Psoas muscle (tissue), 8 donors: Measurements from ENCODE around the gene HSPA12A. TPM values are rescaled to one million over a fixed set of nuclear protein-coding genes. Genes with fewer than 3 reads are reported as not detected.

ENCODE experiments used
- ATAC-seq, 4 donors: fragments of 200-7000 bp; cut with Tn5 transposase; one replicate each; pipeline ENCODE4 v1.9.1; 2020; ENCODE audit warnings: moderate library complexity in 3 of 4, mild to moderate bottlenecking in 2 of 4
- DNase-seq, 2 donors: peaks; one replicate each; pipeline ENCODE4 v3.0.0-alpha.2; 2020
- H3K27ac ChIP-seq: fragments of 200-600 bp; one replicate; pipeline ENCODE4 v1.8.0; 2022
- H3K27me3 ChIP-seq, 3 donors: fragments of 200-600 bp in 1 of 3; one replicate each; pipeline versions ENCODE4 v1.6.1 to v1.8.0; 2013 to 2022; ENCODE audit warnings: low read length in 2 of 3, mild to moderate bottlenecking in 2 of 3, moderate library complexity in 1 of 3; ENCODE audit not compliant: insufficient read depth in 3 of 3
- H3K36me3 ChIP-seq, 2 donors: fragments of 200-600 bp in 1 of 2; one replicate each; pipeline versions ENCODE4 v1.6.1 to v1.8.0; 2013 to 2022; ENCODE audit warnings: low read depth in 1 of 2, mild to moderate bottlenecking in 1 of 2, moderate library complexity in 1 of 2; ENCODE audit not compliant: insufficient read depth in 1 of 2
- H3K4me1 ChIP-seq: fragments of 200-600 bp; one replicate; pipeline ENCODE4 v1.8.0; 2022
- H3K4me3 ChIP-seq: fragments of 200-600 bp; one replicate; pipeline ENCODE4 v1.8.0; 2022; ENCODE audit warnings: mild to moderate bottlenecking
- H3K9me3 ChIP-seq: fragments of 200-600 bp; one replicate; pipeline ENCODE4 v1.8.0; 2022
- CTCF ChIP-seq: fragments of 200-600 bp; IDR thresholded peaks from one replicate; pipeline ENCODE4 v1.8.0; 2022; ENCODE audit warnings: antibody characterized with exemption
- WGBS, 3 donors: extraction: QIAGEN DNeasy Blood & Tissue Kit; methylation state at CpG; one replicate each; pipeline versions ENCODE4 v1.1.6 to v1.1.7; 2013; 5-methylcytosine and 5-hydroxymethylcytosine counted together
- intact Hi-C, 2 donors: fragments of 100-400 bp; cut with DNase I; formaldehyde crosslinking; loops; one replicate each; pipeline versions ENCODE4 v1.11.0 to v1.14.2; 2022
- polyA plus RNA-seq, 3 donors: library from polyadenylated mRNA; stranded (reverse); fragments of 200-250 nt; gene quantifications; one replicate each; pipeline ENCODE4 v1.2.3, GENCODE V29; 2013
- total RNA-seq, 4 donors: library from RNA; stranded (reverse); fragmentation: NEBNext Ultra II Directional in 2 of 4; extraction: Animal tissue kit (Norgen Biotek cat#: 25700) in 2 of 4; gene quantifications; one replicate each; pipeline versions ENCODE4 v1.2.1 to v1.2.4, GENCODE V29; 2021 to 2023
- donor health status: healthy with polysubstance abuse.
- donor health status: DM: no; HTN: no; CAD: no; lungs with moderate emphysema.
- donor health status: Bipolar disorder and iron deficiency.
- donor health status: healthy.
- donor health status: DM: yes; HTN: yes; CAD: no.
- donor health status: DM: no; HTN: no; CAD: no.
- donor health status: DM: no; HTN: no; CAD: no.
- donor health status: DM: yes; HTN: yes; CAD: no.

Gene HSPA12A
- total and polyA plus RNA-seq, 7 donors: 2.6 to 11.4 (median 7.0) TPM

- no peak for TF ChIP-seq CTCF
- H3K27me3 ChIP-seq: peaks cover 0 to 10% (median 8%) of the 10 kb centered on the region in 3 donors
Measured at GRCh38 chr10:116769368-116769767, 27.0 kb upstream of the HSPA12A start.

GRCh38 chr10:116768786-116769185, 26.4 kb upstream of the HSPA12A start:
- no peak for TF ChIP-seq CTCF
- 77 to 85% (median 78%) methylated on average over 4 of the region's 4 CpGs for WGBS, 3 donors
- no peak overlapping the region for H3K4me3 ChIP-seq
- no peak overlapping the region for H3K27ac ChIP-seq
- peaks cover 4% of the 10 kb centered on the region for H3K9me3 ChIP-seq
- no peaks in the 10 kb centered on the region for H3K4me1 ChIP-seq
- H3K36me3 ChIP-seq: no peaks in the 10 kb centered on the region
- DNase-seq (peak in 1 of 2 donors; percentile 21), ATAC-seq (no peak)
- peaks cover 0 to 10% (median 7%) of the 10 kb centered on the region in 3 donors for H3K27me3 ChIP-seq
- intact Hi-C loops: no loop called here

More at GRCh38 chr10:116769368-116769767, 27.0 kb upstream of the HSPA12A start:
- no peak for ATAC-seq
- Histone ChIP-seq H3K4me3 (no peak overlapping the region), H3K36me3 (no peaks in the 10 kb centered on the region), H3K27ac (no peak overlapping the region), H3K9me3 (peaks cover 4% of the 10 kb centered on the region), H3K4me1 (no peaks in the 10 kb centered on the region)
- 71 to 74% (median 72%) methylated on average over 7 of the region's 7 CpGs for WGBS, 3 donors
- DNase-seq: no peak
- intact Hi-C loops: no loop called here

- no peak for TF ChIP-seq CTCF
- peak in 1 of 2 donors; percentile 65 for DNase-seq
- 34 to 36% (median 35%) methylated on average over 13 of the region's 13 CpGs for WGBS, 3 donors
- Histone ChIP-seq H3K27ac (no peak overlapping the region), H3K9me3 (peaks cover 4% of the 10 kb centered on the region), H3K4me3 (no peak overlapping the region), H3K4me1 (no peaks in the 10 kb centered on the region), H3K27me3 (peaks cover 0 to 10% (median 7%) of the 10 kb centered on the region in 3 donors), H3K36me3 (no peaks in the 10 kb centered on the region)
- peak in 1 of 4 donors; percentile 53 for ATAC-seq
- intact Hi-C loops: no loop called here
Measured at GRCh38 chr10:116766837-116767634, 24.7 kb upstream of the HSPA12A start.

- peaks cover 4% of the 10 kb centered on the region for H3K9me3 ChIP-seq
- ATAC-seq: no peak
- 62 to 67% (median 65%) methylated on average over 5 of the region's 5 CpGs for WGBS, 3 donors
- no peak overlapping the region for H3K4me3 ChIP-seq
- no peak for DNase-seq
- intact Hi-C loops: no loop called here
- H3K27me3 ChIP-seq: peaks cover 0 to 10% (median 7%) of the 10 kb centered on the region in 3 donors
- no peak overlapping the region for H3K27ac ChIP-seq
- no peak for TF ChIP-seq CTCF
- no peaks in the 10 kb centered on the region for H3K4me1 ChIP-seq
- H3K36me3 ChIP-seq: no peaks in the 10 kb centered on the region
Measured at GRCh38 chr10:116766241-116766827, 24.0 kb upstream of the HSPA12A start.
